Keratinocyte (primary cell): ENCODE data around the gene MAML1. TPM values are rescaled to one million over a fixed set of nuclear protein-coding genes. Genes with fewer than 3 reads are reported as not detected.

Experiments used
- DNase-seq: peaks from one replicate; pipeline ENCODE4 v3.0.0-alpha.2; 2011; ENCODE audit warnings: low read depth, missing footprints, low spot score
- FAIRE-seq: peaks from 2 replicates; lab custom pipeline; 2011; peaks lifted over from hg19 to GRCh38; lab: Jason Lieb, UNC
- H2AFZ ChIP-seq: 2 replicates; pipeline ENCODE4 v1.6.0; 2012; ENCODE audit warnings: low read length, control low read depth, inconsistent platforms; ENCODE audit not compliant: control insufficient read depth
- H3K27ac ChIP-seq: 2 replicates; pipeline ENCODE4 v1.5.1; 2011; ENCODE audit warnings: low read length; ENCODE audit not compliant: control insufficient read depth, insufficient read depth
- H3K27me3 ChIP-seq: 3 replicates; pipeline ENCODE4 v1.6.0; 2011; ENCODE audit warnings: low read length; ENCODE audit not compliant: control insufficient read depth, insufficient read depth; ENCODE audit errors: extremely low read depth
- H3K36me3 ChIP-seq, 2 experiments: 2 replicates in 1 of 2; 3 replicates in 1 of 2; pipeline ENCODE4 v1.5.1; 2011; ENCODE audit warnings: low read length in 2 of 2, mild to moderate bottlenecking in 1 of 2; ENCODE audit not compliant: control insufficient read depth in 2 of 2, insufficient read depth in 2 of 2; ENCODE audit errors: extremely low read depth in 1 of 2
- H3K4me1 ChIP-seq: 3 replicates; pipeline ENCODE4 v1.5.1; 2011; ENCODE audit warnings: low read length; ENCODE audit not compliant: control insufficient read depth, insufficient read depth; ENCODE audit errors: extremely low read depth
- H3K4me2 ChIP-seq: 3 replicates; pipeline ENCODE4 v1.6.0; 2011; ENCODE audit warnings: low read depth, low read length; ENCODE audit not compliant: control insufficient read depth, insufficient read depth; ENCODE audit errors: extremely low read depth
- H3K4me3 ChIP-seq, 3 experiments: fragments of 200-600 bp in 1 of 3; sonication (generic) in 1 of 3; 2 replicates in 2 of 3; 3 replicates in 1 of 3; pipeline ENCODE4 v1.5.1; 2011 to 2016; ENCODE audit warnings: low read length in 3 of 3, mild to moderate bottlenecking in 3 of 3, control low read depth in 2 of 3, inconsistent platforms in 1 of 3, low read depth in 1 of 3, mixed read lengths in 1 of 3, mixed run types in 1 of 3, moderate library complexity in 1 of 3; ENCODE audit not compliant: control insufficient read depth in 2 of 3, insufficient read depth in 2 of 3; ENCODE audit errors: extremely low read depth in 1 of 3
- H3K79me2 ChIP-seq: 2 replicates; pipeline ENCODE4 v1.6.0; 2012; ENCODE audit warnings: low read length; ENCODE audit not compliant: control insufficient read depth, insufficient read depth
- H3K9ac ChIP-seq: 3 replicates; pipeline ENCODE4 v1.6.0; 2011; ENCODE audit warnings: low read length; ENCODE audit not compliant: control insufficient read depth, insufficient read depth; ENCODE audit errors: extremely low read depth
- H3K9me1 ChIP-seq: 3 replicates; pipeline ENCODE4 v1.6.0; 2011; ENCODE audit warnings: low read length; ENCODE audit not compliant: control insufficient read depth, insufficient read depth; ENCODE audit errors: extremely low read depth
- H3K9me3 ChIP-seq: 2 replicates; pipeline ENCODE4 v1.5.1; 2012; ENCODE audit warnings: low read depth, low read length; ENCODE audit not compliant: control insufficient read depth
- H4K20me1 ChIP-seq: 3 replicates; pipeline ENCODE4 v1.6.0; 2011; ENCODE audit warnings: low read length; ENCODE audit not compliant: control insufficient read depth, insufficient read depth; ENCODE audit errors: extremely low read depth
- CTCF ChIP-seq, 3 experiments: IDR thresholded peaks in 1 of 3; conservative IDR thresholded peaks in 1 of 3; optimal IDR thresholded peaks in 1 of 3; 2 replicates in 2 of 3; 3 replicates in 1 of 3; pipeline versions ENCODE3 to v1.5.1; 2011; ENCODE audit warnings: low read length in 3 of 3, mild to moderate bottlenecking in 3 of 3, moderate library complexity in 2 of 3, control low read depth in 1 of 3, inconsistent platforms in 1 of 3; ENCODE audit not compliant: insufficient read depth in 2 of 3; ENCODE audit errors: extremely low read depth in 1 of 3
- EZH2 ChIP-seq: IDR thresholded peaks from one replicate; pipeline ENCODE4 v1.6.1; 2012; ENCODE audit warnings: inconsistent platforms, mild to moderate bottlenecking, low read length, moderate library complexity
- dilution Hi-C: fragments of 300-500 bp; cut with MboI; formaldehyde crosslinking; loops from one replicate; pipeline ENCODE4 v1.7.0; 2020; ENCODE audit warnings: low sequenced_read_pairs; ENCODE audit not compliant: extremely low pct_ligation_motif_present
- polyA plus RNA-seq, 5 experiments: library from polyadenylated mRNA; depleted of rRNA in 3 of 5; stranded (reverse) in 3 of 5; stranded (forward) in 1 of 5; unstranded in 1 of 5; fragments of >200 nt; gene quantifications; 1 replicate in 1 of 5; 2 replicates in 3 of 5; 3 replicates in 1 of 5; pipeline versions ENCODE4 v1.2.1 to v1.2.3, GENCODE V29; 2011 to 2012; ENCODE audit warnings: missing spikeins in 2 of 5, low read depth in 1 of 5, low replicate concordance in 1 of 5

The MAML1 gene
- polyA plus RNA-seq, 1 donor (not counting 4 experiments of a cell fraction or from before 2014, with no cell fraction given): 4.9 TPM

DNA sequence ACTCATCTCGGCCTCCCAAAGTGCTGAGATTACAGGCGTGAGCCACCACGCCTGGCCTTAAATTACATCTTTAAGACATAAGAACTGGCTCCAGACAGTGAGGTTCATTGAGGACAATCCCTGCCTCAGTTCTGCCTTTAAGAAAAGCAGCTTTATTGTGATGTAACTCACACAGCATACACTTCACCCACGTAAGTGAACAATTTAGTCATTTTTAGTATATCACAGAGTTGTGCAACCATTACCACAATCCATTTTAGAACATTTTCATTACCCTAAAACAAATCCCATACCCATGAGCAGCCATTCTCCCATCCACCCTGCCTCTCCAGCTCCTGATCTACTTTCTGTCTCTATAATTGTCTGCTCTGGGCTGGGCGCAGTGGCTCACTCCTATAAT is 37.2 kb downstream of the MAML1 start:
- Histone ChIP-seq H3K9ac (no peak overlapping the region), H4K20me1 (no peaks in the 10 kb centered on the region), H3K4me2 (no peak overlapping the region), H3K9me1 (no peaks in the 10 kb centered on the region), H3K4me1 (peaks cover 13% of the 10 kb centered on the region), H3K4me3 (no peak overlapping the region), H3K36me3 (peaks cover 30 to 44% of the 10 kb centered on the region in 2 experiments), H2AFZ (no peak overlapping the region), H3K9me3 (no peaks in the 10 kb centered on the region), H3K27me3 (no peaks in the 10 kb centered on the region), H3K27ac (no peak overlapping the region), H3K79me2 (peaks cover 6% of the 10 kb centered on the region)
- FAIRE-seq: no peak
- dilution Hi-C loops: no loop called here
- no peak for TF ChIP-seq CTCF (optimal IDR thresholded peaks at IDR 0.05 in 1 of 3, IDR thresholded peaks at IDR 0.05 in 1 of 3, conservative IDR thresholded peaks at IDR 0.05 in 1 of 3; ENCODE audit: extremely low read depth in 1 of 3, insufficient read depth in 2 of 3, low read length in 3 of 3)
- no peak for TF ChIP-seq EZH2
- no peak for DNase-seq

DNA sequence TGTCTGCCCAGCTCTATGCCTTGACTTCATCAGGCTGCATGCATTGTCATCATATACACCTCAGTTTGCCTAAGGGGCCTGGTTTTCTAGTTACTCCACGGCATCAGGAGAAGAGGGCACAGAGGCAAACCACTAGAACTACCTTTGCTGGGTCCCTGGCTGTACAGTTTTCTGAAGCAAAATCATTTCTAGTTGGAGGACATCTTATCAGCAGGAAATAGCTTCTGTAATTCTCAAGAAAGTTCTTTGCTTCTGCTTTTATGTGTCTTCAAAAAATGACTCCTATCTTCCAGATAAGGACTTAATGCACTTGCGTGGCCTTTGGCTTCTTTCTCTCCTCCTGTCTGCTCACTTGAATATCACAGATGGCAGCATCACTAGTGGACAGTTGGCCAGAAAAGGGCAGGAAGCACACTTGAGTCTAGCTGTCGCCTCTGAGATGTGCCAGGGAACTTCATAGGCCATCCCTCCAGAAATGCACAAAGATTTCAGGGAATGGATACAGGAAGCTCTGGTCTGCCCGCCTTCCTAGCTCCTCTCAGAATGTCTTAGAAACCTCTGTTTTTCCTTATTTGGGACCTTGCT is 38.8 kb downstream of the MAML1 start:
- Histone ChIP-seq H3K27me3 (no peaks in the 10 kb centered on the region), H2AFZ (no peak overlapping the region), H3K9ac (no peak overlapping the region), H3K36me3 (peaks cover 33 to 47% of the 10 kb centered on the region in 2 experiments), H3K4me2 (no peak overlapping the region), H3K4me1 (no peaks in the 10 kb centered on the region), H3K9me3 (no peaks in the 10 kb centered on the region), H3K79me2 (peaks cover 3% of the 10 kb centered on the region), H3K27ac (no peak overlapping the region), H3K4me3 (no peak overlapping the region), H3K9me1 (no peaks in the 10 kb centered on the region), H4K20me1 (peaks cover 2% of the 10 kb centered on the region)
- TF ChIP-seq CTCF (optimal IDR thresholded peaks at IDR 0.05 in 1 of 3, IDR thresholded peaks at IDR 0.05 in 1 of 3, conservative IDR thresholded peaks at IDR 0.05 in 1 of 3; ENCODE audit: extremely low read depth in 1 of 3, insufficient read depth in 2 of 3, low read length in 3 of 3) (no peak), EZH2 (no peak)
- DNase-seq (no peak), FAIRE-seq (no peak)
- dilution Hi-C loops: no loop called here
